ENCODE results near the gene RBM20.
"Not testable (repeated sequence)": the region's sequence is repeated elsewhere in the genome, so short reads cannot be mapped to it uniquely, and the experiment has no call there.

RBM20 gene

GRCh38 chr10:110679486-110680272, 35.5 kb downstream of the RBM20 start:
- DNase-seq = no peak

GRCh38 chr10:110680273-110681020, 36.3 kb downstream of the RBM20 start:
- DNase-seq = no peak

GRCh38 chr10:110681023-110681681, 37.0 kb downstream of the RBM20 start:
- peak in 2 of 5 donors; percentile 10 to 25 for DNase-seq

- DNase-seq = no peak
These were observed 38.2 kb downstream of the RBM20 start for GRCh38 chr10:110682348-110682747.

- no peak for DNase-seq
These were observed 40.8 kb downstream of the RBM20 start for GRCh38 chr10:110684800-110685446.

GRCh38 chr10:110686047-110686446, 41.9 kb downstream of the RBM20 start:
- no peak for DNase-seq

- no peak for DNase-seq
These were observed 42.8 kb downstream of the RBM20 start for GRCh38 chr10:110686949-110687348.

GRCh38 chr10:110687400-110687799, 43.3 kb downstream of the RBM20 start:
- no peak for DNase-seq

GRCh38 chr10:110691139-110691538, 47.0 kb downstream of the RBM20 start:
- DNase-seq = no peak

- no peak for DNase-seq
These were observed 50.1 kb downstream of the RBM20 start for GRCh38 chr10:110694263-110694662.

GRCh38 chr10:110694820-110695538, 50.8 kb downstream of the RBM20 start:
- DNase-seq = no peak

GRCh38 chr10:110695539-110695886, 51.4 kb downstream of the RBM20 start:
- no peak for DNase-seq

GRCh38 chr10:110696436-110696835, 52.3 kb downstream of the RBM20 start:
- DNase-seq = no peak

GRCh38 chr10:110698340-110698739, 54.2 kb downstream of the RBM20 start:
- no peak for DNase-seq

- DNase-seq = no peak
These were observed 54.7 kb downstream of the RBM20 start for GRCh38 chr10:110698782-110699201.

- no peak for DNase-seq
These were observed 55.8 kb downstream of the RBM20 start for GRCh38 chr10:110699859-110700468.

- no peak for DNase-seq
These were observed 56.9 kb downstream of the RBM20 start for GRCh38 chr10:110700947-110701616.

- DNase-seq = no peak
These were observed 57.5 kb downstream of the RBM20 start for GRCh38 chr10:110701617-110701971.

- no peak for DNase-seq
These were observed 59.9 kb downstream of the RBM20 start for GRCh38 chr10:110704070-110704469.

GRCh38 chr10:110704906-110705476, 60.9 kb downstream of the RBM20 start:
- DNase-seq = no peak

- not testable (repeated sequence) for DNase-seq
These were observed 61.5 kb downstream of the RBM20 start for GRCh38 chr10:110705596-110705995.

All from T-helper 1 cell (primary cell).